COLO668 (cell line): ENCODE measurements around the gene PSEN1.
A peak's percentile ranks its signal among the peaks of the same experiment; 100 is the strongest.

ENCODE experiments used
- DNase-seq: peaks from one replicate; lab custom pipeline; 2025; ENCODE audit not compliant: unreplicated experiment; lab: John Stamatoyannopoulos, UW

The PSEN1 gene

GRCh38 chr14:73136387-73137225 lies at the start of gene PSEN1:
PSEN1 (plus strand) TSS chr14:73136507; CDS start chr14:73148020, 11,513 bp downstream.
- DNase-seq, result peak; percentile 97

GRCh38 chr14:73091044-73091443 lies 45.3 kb upstream of the PSEN1 start:
- no peak for DNase-seq

- no peak for DNase-seq
Measured at GRCh38 chr14:73097421-73097820, 38.9 kb upstream of the PSEN1 start.

DNA sequence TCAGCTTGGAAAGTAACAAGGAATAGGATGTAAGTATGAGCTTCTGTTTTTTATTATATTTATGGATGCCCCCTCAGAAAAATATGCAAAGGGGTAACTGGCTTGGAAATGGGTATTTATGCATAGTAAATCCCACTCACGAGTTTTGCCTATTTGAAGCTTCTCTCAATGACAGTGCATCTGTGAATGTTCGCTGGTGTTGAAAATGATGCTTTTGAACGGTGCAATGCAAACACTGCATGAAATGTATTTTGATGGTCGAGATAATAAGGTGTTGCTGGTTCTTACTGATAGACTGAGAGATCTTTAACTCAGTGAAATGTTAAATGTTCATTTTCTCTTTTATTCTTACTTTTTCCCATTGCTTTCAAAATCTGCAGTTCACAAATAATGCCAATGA lies 36.0 kb upstream of the PSEN1 start:
- DNase-seq, result no peak

GRCh38 chr14:73102806-73103497 lies 33.4 kb upstream of the PSEN1 start:
- no peak for DNase-seq

- no peak for DNase-seq
Measured at GRCh38 chr14:73105050-73105449, 31.3 kb upstream of the PSEN1 start.

DNA sequence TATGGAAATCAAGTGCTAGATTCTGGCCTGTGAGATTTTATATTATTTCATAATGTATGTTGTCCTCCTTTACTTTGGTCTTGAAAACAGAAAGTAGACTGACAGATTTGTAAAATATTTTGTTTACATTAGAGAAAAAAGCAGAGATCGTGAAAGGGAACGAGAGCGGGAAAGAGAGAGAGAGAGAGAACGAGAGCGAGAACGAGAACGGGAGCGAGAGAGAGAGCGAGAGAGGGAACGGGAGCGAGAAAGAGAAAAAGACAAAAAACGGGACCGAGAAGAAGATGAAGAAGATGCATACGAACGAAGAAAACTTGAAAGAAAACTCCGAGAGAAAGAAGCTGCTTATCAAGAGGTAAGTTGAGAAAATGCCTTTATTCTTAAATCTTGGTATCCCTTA lies 30.6 kb upstream of the PSEN1 start:
- no peak for DNase-seq

GRCh38 chr14:73116079-73116665 lies 20.1 kb upstream of the PSEN1 start:
- DNase-seq, result no peak

- no peak for DNase-seq
Measured at GRCh38 chr14:73124180-73124894, 12.0 kb upstream of the PSEN1 start.

DNA sequence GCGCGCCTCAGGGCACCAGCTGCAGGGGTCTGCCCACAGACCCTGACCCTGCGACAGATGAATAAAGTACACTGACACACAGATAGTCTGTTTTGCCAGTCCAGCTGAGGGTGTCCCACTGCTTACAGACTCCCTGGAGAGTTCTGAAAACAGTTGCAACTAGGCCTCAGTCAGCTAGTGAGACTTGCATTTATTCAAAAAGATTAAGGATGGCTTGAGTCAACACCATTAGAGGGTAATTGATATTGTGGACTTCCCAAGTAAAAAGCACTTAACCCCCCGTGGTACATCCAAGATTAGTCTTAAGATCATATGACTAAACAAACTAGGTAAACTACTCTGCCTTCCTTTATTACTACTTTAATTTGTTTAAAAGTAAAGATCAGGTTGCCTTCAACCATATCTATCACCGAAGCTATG lies 11.1 kb upstream of the PSEN1 start:
- DNase-seq, result no peak

DNA sequence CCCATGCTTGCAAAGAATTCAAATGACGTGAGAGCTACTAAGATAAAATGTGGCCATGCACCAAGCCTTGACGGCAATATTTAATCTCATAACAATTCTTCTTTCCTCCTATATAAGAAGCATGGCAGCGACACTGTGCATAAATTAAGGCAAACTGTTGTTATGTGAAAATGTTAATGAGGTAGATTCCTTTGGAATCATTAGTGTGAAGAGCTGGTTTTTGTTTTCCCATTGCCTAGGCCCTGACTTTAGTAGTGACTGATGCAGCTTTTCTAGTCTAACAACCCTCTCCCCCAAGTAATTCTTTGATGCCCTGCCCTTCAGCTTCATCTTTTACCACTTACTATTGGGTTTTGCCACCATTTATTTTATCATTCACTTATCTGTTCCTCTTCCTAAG lies 10.6 kb upstream of the PSEN1 start:
- no peak for DNase-seq

DNA sequence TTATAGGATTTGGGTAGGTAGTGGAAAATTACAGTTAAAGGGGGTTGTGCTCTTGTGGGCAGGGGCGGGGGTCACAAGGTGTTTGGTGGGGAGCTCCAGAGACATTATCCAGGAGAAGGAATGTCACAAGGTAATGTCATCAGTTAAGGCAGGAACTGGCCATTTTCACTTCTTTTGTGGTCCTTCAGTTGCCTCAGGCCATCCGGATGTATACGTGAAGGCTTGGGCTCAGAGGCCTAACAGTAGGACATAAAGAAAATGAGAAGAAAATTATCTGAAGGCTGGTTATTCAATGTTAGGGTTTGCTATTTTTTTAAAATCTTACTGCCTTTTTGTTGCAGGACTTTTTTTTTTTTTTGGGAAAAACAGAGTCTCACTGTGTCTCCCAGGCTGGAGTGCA lies 2.5 kb upstream of the PSEN1 start:
- DNase-seq, result no peak

DNA sequence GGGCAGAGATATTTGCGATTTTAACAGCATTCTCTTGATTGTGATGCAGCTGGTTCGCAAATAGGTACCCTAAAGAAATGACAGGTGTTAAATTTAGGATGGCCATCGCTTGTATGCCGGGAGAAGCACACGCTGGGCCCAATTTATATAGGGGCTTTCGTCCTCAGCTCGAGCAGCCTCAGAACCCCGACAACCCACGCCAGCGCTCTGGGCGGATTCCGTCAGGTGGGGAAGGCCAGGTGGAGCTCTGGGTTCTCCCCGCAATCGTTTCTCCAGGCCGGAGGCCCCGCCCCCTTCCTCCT lies 271 bp upstream of the PSEN1 start:
- DNase-seq, result no peak

GRCh38 chr14:73140811-73141323 lies 4.6 kb downstream of the PSEN1 start:
- no peak for DNase-seq

DNA sequence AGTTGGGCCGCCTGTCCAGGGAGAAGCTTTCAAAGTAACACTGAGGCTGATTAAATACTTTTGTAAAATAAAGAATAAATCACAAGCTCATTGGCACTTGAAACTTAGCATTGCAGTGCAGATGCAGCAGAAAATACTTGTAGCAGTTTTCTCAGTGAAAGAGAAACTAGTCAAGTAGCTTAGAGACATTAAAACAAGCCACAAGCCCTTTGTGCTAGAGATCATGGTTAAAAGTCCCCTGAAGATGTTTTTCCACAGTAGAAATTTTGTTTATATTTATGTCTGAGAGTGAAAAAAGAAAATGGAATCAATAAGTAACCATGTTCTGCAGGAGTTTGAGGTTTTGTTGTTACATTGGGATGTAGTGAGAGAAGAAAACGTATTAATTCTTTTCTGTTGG lies 5.9 kb downstream of the PSEN1 start:
- DNase-seq, result no peak

GRCh38 chr14:73143003-73143402 lies 6.7 kb downstream of the PSEN1 start:
- DNase-seq, result no peak

- no peak for DNase-seq
Measured at GRCh38 chr14:73143617-73144016, 7.3 kb downstream of the PSEN1 start.

GRCh38 chr14:73145371-73145770 lies 9.1 kb downstream of the PSEN1 start:
- no peak for DNase-seq

DNA sequence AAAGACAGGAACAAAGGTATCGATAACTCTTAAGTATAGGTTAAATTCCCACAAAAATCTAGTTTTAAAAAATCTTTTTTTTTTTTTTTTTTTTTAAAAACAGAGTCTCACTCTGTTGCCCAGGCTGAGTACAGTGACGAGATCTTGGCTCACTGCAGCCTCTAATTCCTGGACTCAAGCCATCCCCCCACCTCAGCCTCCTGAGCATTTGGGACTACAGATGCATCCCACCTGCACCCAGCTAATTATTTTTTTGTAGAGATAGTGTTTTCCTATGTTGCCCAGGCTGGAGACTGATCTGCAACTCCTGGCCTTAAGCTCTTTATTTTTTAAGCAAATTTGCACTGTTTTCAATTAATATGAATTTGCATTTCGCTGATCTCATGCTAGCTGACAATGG lies 9.8 kb downstream of the PSEN1 start:
- no peak for DNase-seq

GRCh38 chr14:73149753-73150152 lies 13.4 kb downstream of the PSEN1 start:
- no peak for DNase-seq

- DNase-seq, result no peak
Measured at GRCh38 chr14:73153272-73153671, 17.0 kb downstream of the PSEN1 start.
